K562 (cell line): ENCODE measurements around the gene TRIM37. TPM values are rescaled to one million over a fixed set of nuclear protein-coding genes. Genes with fewer than 3 reads are reported as not detected.

Source experiments
- ARNT ChIP-seq, 2 experiments: fragments of 450-650 bp; IDR thresholded peaks; 2 replicates each; pipeline ENCODE4 v1.6.1; 2016; ENCODE audit warnings: mild to moderate bottlenecking in 1 of 2
- BDP1 ChIP-seq: IDR thresholded peaks from 3 replicates; pipeline ENCODE4 v1.6.1; 2011; ENCODE audit not compliant: insufficient read length, insufficient read depth
- RB1 ChIP-seq: fragments of 450-650 bp; IDR thresholded peaks from 2 replicates; pipeline ENCODE4 v1.6.1; 2017; ENCODE audit warnings: low read depth, mild to moderate bottlenecking
- TEAD1 ChIP-seq, 2 experiments: fragments of 450-650 bp in 1 of 2; sonication (generic) in 1 of 2; formaldehyde crosslinking; IDR thresholded peaks; 2 replicates each; pipeline versions ENCODE4 v1.4.0 to v1.8.0; 2020 to 2022; ENCODE audit warnings: mild to moderate bottlenecking in 2 of 2, missing genetic modification reagents in 1 of 2
- TEAD4 ChIP-seq, 2 experiments: sonication (generic) in 1 of 2; formaldehyde crosslinking in 1 of 2; IDR thresholded peaks; 2 replicates each; pipeline versions ENCODE4 v1.6.1 to v1.8.0; 2012 to 2022; ENCODE audit warnings: borderline replicate concordance in 1 of 2, inconsistent platforms in 1 of 2, low read length in 1 of 2, mild to moderate bottlenecking in 1 of 2, missing genetic modification reagents in 1 of 2
- XRCC3 ChIP-seq: fragments of 450-650 bp; IDR thresholded peaks from 2 replicates; pipeline ENCODE4 v1.6.1; 2017; ENCODE audit warnings: mild to moderate bottlenecking, moderate library complexity
- ZC3H11A ChIP-seq: IDR thresholded peaks from 2 replicates; pipeline ENCODE4 v1.6.1; 2012; ENCODE audit warnings: low read depth, low read length, improper control_type of control experiment
- polyA plus RNA-seq, 8 experiments: library from polyadenylated mRNA; depleted of rRNA in 4 of 8; stranded (reverse) in 5 of 8; unstranded in 3 of 8; fragments of >200 nt; fragmentation: Nextera tagmentation in 2 of 8; fragmentation: Illumina TruSeq in 1 of 8; extraction: Ambion mirVana in 2 of 8; extraction: Trizol in 1 of 8; gene quantifications; 2 replicates each; pipeline versions ENCODE4 v1.2.1 to v1.2.3, GENCODE V29; 2011 to 2014; ENCODE audit warnings: inconsistent platforms in 1 of 8, missing spikeins in 1 of 8
- total RNA-seq, 7 experiments: library from RNA; depleted of rRNA in 6 of 7; stranded (reverse); fragments of >200 nt in 6 of 7; fragmentation: Illumina TruSeq in 2 of 7; extraction: Trizol in 2 of 7; gene quantifications; 2 replicates each; pipeline versions ENCODE4 v1.2.1 to v1.2.3, GENCODE V29; 2011 to 2021; ENCODE audit warnings: low replicate concordance in 1 of 7
- TF ChIP-seq, protein P1 (sequence below), 2 experiments: IDR thresholded peaks; 2 replicates each; pipeline ENCODE4 v1.6.1; 2012; ENCODE audit warnings: improper control_type of control experiment in 2 of 2, low read depth in 2 of 2, low read length in 2 of 2, borderline replicate concordance in 1 of 2
- TF ChIP-seq, protein P2 (sequence below): sonication (generic); formaldehyde crosslinking; IDR thresholded peaks from 2 replicates; pipeline ENCODE4 v1.8.0; 2022; ENCODE audit warnings: mild to moderate bottlenecking, low read depth, missing genetic modification reagents
- TF ChIP-seq, protein P3 (sequence below): fragments of 200-800 bp; sonication (Bioruptor generic); IDR thresholded peaks from 2 replicates; pipeline ENCODE4 v1.6.1; 2017; ENCODE audit warnings: missing genetic modification characterization, missing compliant biosample characterization
- TF ChIP-seq, protein P4 (sequence below): sonication (generic); formaldehyde crosslinking; IDR thresholded peaks from 2 replicates; pipeline ENCODE4 v1.8.1; 2023; ENCODE audit warnings: mild to moderate bottlenecking, missing genetic modification reagents
- TF ChIP-seq, protein P5 (sequence below): fragments of 200-800 bp; sonication (Bioruptor generic); IDR thresholded peaks from 2 replicates; pipeline ENCODE4 v1.6.1; 2017; ENCODE audit warnings: missing genetic modification characterization, missing compliant biosample characterization
- TF ChIP-seq, protein P6 (sequence below), 2 experiments: fragments of 450-650 bp in 1 of 2; sonication (generic) in 1 of 2; formaldehyde crosslinking in 1 of 2; IDR thresholded peaks in 1 of 2; conservative IDR thresholded peaks in 1 of 2; 2 replicates each; pipeline versions ENCODE4 v1.6.1 to v1.8.1; 2016 to 2023; ENCODE audit warnings: mild to moderate bottlenecking in 2 of 2, moderate library complexity in 2 of 2, inconsistent platforms in 1 of 2, missing genetic modification reagents in 1 of 2

Gene TRIM37
- total and polyA plus RNA-seq, 9 of the 15 experiments (the other 6 are each of a cell fraction or from before 2014, with no cell fraction given) = 4.5 to 31.4 (median 23.8) TPM

DNA sequence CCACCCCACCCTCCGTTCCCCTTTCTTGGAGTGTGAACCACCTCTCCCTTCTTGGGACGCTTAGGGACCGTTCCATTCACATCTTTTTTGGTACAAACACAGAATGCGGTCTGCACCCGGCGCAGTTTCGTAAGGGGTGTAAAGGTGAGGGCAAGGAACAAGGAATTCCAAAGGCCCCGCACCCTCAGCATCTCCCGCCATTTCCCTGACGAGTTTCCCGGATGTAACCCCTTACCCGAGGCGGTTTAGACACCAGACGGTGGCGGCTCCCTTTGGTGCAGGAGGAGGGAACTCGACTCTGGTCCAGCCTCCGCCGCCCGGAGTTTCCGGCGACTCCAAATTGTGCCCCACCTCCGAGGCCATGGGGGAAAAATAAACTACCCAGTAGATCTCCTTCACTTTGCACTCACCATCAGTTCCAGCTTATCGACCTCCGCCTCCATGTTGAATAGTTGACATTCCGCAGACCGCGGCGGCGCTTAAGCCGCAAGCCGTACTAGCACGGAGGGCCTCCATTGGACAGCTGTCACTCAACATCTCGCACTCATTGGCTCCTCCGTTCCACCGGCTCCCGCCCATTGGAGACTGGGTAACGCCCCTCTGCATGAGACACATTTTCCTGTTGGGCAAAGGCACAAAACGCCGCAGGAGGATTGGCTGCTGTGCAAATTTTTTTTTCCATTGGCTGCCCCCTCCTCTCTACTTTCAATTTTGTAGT, 48.2 kb upstream of the TRIM37 start, which contains the start of gene SKA2 (continued):
- TF ChIP-seq, protein P1, sequence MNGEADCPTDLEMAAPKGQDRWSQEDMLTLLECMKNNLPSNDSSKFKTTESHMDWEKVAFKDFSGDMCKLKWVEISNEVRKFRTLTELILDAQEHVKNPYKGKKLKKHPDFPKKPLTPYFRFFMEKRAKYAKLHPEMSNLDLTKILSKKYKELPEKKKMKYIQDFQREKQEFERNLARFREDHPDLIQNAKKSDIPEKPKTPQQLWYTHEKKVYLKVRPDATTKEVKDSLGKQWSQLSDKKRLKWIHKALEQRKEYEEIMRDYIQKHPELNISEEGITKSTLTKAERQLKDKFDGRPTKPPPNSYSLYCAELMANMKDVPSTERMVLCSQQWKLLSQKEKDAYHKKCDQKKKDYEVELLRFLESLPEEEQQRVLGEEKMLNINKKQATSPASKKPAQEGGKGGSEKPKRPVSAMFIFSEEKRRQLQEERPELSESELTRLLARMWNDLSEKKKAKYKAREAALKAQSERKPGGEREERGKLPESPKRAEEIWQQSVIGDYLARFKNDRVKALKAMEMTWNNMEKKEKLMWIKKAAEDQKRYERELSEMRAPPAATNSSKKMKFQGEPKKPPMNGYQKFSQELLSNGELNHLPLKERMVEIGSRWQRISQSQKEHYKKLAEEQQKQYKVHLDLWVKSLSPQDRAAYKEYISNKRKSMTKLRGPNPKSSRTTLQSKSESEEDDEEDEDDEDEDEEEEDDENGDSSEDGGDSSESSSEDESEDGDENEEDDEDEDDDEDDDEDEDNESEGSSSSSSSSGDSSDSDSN (IDR thresholded peaks at IDR 0.05; ENCODE audit: borderline replicate concordance in 1 of 2, low read depth in 2 of 2, low read length in 2 of 2) = peak; percentile 67 to 69; a peak in 2 of 4 replicates
- no peak for TF ChIP-seq ARNT (IDR thresholded peaks at IDR 0.05)
- TF ChIP-seq, protein P2, sequence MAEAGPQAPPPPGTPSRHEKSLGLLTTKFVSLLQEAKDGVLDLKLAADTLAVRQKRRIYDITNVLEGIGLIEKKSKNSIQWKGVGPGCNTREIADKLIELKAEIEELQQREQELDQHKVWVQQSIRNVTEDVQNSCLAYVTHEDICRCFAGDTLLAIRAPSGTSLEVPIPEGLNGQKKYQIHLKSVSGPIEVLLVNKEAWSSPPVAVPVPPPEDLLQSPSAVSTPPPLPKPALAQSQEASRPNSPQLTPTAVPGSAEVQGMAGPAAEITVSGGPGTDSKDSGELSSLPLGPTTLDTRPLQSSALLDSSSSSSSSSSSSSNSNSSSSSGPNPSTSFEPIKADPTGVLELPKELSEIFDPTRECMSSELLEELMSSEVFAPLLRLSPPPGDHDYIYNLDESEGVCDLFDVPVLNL (CRISPR knock-in tag) = peak; percentile 11; the same call in 1 of the 2 replicates
- TF ChIP-seq TEAD1 (CRISPR knock-in tag; IDR thresholded peaks at IDR 0.05) = peak; percentile 97 to 100
- TF ChIP-seq BDP1 = no peak
- TF ChIP-seq, protein P3, sequence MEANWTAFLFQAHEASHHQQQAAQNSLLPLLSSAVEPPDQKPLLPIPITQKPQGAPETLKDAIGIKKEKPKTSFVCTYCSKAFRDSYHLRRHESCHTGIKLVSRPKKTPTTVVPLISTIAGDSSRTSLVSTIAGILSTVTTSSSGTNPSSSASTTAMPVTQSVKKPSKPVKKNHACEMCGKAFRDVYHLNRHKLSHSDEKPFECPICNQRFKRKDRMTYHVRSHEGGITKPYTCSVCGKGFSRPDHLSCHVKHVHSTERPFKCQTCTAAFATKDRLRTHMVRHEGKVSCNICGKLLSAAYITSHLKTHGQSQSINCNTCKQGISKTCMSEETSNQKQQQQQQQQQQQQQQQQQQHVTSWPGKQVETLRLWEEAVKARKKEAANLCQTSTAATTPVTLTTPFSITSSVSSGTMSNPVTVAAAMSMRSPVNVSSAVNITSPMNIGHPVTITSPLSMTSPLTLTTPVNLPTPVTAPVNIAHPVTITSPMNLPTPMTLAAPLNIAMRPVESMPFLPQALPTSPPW = peak; percentile 89
- TF ChIP-seq, protein P4, sequence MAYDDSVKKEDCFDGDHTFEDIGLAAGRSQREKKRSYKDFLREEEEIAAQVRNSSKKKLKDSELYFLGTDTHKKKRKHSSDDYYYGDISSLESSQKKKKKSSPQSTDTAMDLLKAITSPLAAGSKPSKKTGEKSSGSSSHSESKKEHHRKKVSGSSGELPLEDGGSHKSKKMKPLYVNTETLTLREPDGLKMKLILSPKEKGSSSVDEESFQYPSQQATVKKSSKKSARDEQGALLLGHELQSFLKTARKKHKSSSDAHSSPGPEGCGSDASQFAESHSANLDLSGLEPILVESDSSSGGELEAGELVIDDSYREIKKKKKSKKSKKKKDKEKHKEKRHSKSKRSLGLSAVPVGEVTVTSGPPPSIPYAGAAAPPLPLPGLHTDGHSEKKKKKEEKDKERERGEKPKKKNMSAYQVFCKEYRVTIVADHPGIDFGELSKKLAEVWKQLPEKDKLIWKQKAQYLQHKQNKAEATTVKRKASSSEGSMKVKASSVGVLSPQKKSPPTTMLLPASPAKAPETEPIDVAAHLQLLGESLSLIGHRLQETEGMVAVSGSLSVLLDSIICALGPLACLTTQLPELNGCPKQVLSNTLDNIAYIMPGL = peak; percentile 70; the same call in 1 of the 2 replicates
- TF ChIP-seq TEAD4 (IDR thresholded peaks at IDR 0.05; ENCODE audit: low read length) = peak; percentile 95
- no peak for TF ChIP-seq TEAD4 (CRISPR knock-in tag; IDR thresholded peaks at IDR 0.05; ENCODE audit: borderline replicate concordance)
- TF ChIP-seq RB1 = peak; percentile 86
- no peak for TF ChIP-seq ZC3H11A
- TF ChIP-seq, protein P5, sequence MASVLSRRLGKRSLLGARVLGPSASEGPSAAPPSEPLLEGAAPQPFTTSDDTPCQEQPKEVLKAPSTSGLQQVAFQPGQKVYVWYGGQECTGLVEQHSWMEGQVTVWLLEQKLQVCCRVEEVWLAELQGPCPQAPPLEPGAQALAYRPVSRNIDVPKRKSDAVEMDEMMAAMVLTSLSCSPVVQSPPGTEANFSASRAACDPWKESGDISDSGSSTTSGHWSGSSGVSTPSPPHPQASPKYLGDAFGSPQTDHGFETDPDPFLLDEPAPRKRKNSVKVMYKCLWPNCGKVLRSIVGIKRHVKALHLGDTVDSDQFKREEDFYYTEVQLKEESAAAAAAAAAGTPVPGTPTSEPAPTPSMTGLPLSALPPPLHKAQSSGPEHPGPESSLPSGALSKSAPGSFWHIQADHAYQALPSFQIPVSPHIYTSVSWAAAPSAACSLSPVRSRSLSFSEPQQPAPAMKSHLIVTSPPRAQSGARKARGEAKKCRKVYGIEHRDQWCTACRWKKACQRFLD (CRISPR knock-in tag) = peak; percentile 95
- TF ChIP-seq, protein P6, sequence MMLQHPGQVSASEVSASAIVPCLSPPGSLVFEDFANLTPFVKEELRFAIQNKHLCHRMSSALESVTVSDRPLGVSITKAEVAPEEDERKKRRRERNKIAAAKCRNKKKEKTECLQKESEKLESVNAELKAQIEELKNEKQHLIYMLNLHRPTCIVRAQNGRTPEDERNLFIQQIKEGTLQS (IDR thresholded peaks at IDR 0.05) = no peak
- TF ChIP-seq, protein P6 (CRISPR knock-in tag; conservative IDR thresholded peaks at IDR 0.05) = 0 out of 2 replicates have a peak, but pooled peaks have one; percentile 16
- no peak for TF ChIP-seq XRCC3
